DND-41 (cell line): Measurements from ENCODE around the gene CLNK.

Source experiments
- CTCF ChIP-seq: IDR thresholded peaks from 2 replicates; pipeline ENCODE4 v1.5.1; 2012; ENCODE audit warnings: borderline replicate concordance, low read length, moderate library complexity, mild to moderate bottlenecking; ENCODE audit not compliant: poor library complexity, severe bottlenecking; ENCODE audit errors: extremely low read depth
- EZH2 ChIP-seq: IDR thresholded peaks from 3 replicates; pipeline ENCODE4 v1.6.1; 2012; ENCODE audit warnings: borderline replicate concordance, low read depth, mild to moderate bottlenecking, moderate library complexity, low read length, inconsistent platforms; ENCODE audit not compliant: severe bottlenecking

GRCh38 chr4:10688022-10688421 is 3.5 kb upstream of the CLNK start:
- TF ChIP-seq CTCF: no peak
- TF ChIP-seq EZH2: no peak
